Activated B cell treated with CpG ODN at 0.5 μM for 24 hours (primary cell): ENCODE data around the gene DNAJB2. TPM values are rescaled to one million over a fixed set of nuclear protein-coding genes. Genes with fewer than 3 reads are reported as not detected.

Experiments
- ATAC-seq: fragments of 200-7000 bp; cut with Tn5 transposase; one replicate; pipeline ENCODE4 v1.10.0; 2021; ENCODE audit warnings: low read depth, mild to moderate bottlenecking, moderate library complexity
- CTCF ChIA-PET: fragments of 350-600 bp; sonication (Branson Sonifier 250); formaldehyde crosslinking; loops from one replicate; lab custom pipeline; 2021; ENCODE audit warnings: antibody characterized with exemption; lab: Charles Lee
- POLR2A ChIA-PET: fragments of 350-600 bp; sonication (Branson Sonifier 250); formaldehyde crosslinking; loops from one replicate; lab custom pipeline; 2021; ENCODE audit warnings: antibody characterized with exemption; lab: Charles Lee
- DNase-seq: peaks from one replicate; pipeline ENCODE4 v3.0.0; 2022
- H3K27ac Mint-ChIP-seq: one replicate; pipeline ENCODE4 v1.8.0; 2020; ENCODE audit warnings: mixed read lengths
- H3K27me3 Mint-ChIP-seq: one replicate; pipeline ENCODE4 v1.8.0; 2021; ENCODE audit warnings: mixed read lengths
- H3K36me3 Mint-ChIP-seq: one replicate; pipeline ENCODE4 v1.8.0; 2021; ENCODE audit warnings: low read depth, mixed read lengths
- H3K4me1 Mint-ChIP-seq: one replicate; pipeline ENCODE4 v1.8.0; 2021; ENCODE audit warnings: mixed read lengths
- H3K4me3 Mint-ChIP-seq: one replicate; pipeline ENCODE4 v1.8.0; 2020; ENCODE audit warnings: mild to moderate bottlenecking, mixed read lengths
- H3K9me3 Mint-ChIP-seq: one replicate; pipeline ENCODE4 v1.8.0; 2020; ENCODE audit warnings: mixed read lengths
- intact Hi-C: fragments of 100-400 bp; cut with micrococcal nuclease; formaldehyde crosslinking; loops from one replicate; pipeline ENCODE4 v1.15.1; 2024
- total RNA-seq: library from RNA; stranded (reverse); gene quantifications from 2 replicates; pipeline ENCODE4 v1.2.3, GENCODE V29; 2022
- TF ChIP-seq, protein P1 (sequence below): fragments of 200-600 bp; IDR thresholded peaks from one replicate; pipeline ENCODE4 v1.8.0; 2022; ENCODE audit warnings: antibody characterized with exemption, mild to moderate bottlenecking

Gene DNAJB2
- total RNA-seq, 1 donor from 2014 or later: 71.1 TPM

- no peaks in the 10 kb centered on the region for H3K9me3 Mint-ChIP-seq
- H3K4me3 Mint-ChIP-seq: no peak overlapping the region
- DNase-seq (no peak), ATAC-seq (no peak)
- CTCF ChIA-PET: no interaction called here
- H3K4me1 Mint-ChIP-seq: peaks cover 3% of the 10 kb centered on the region
- TF ChIP-seq, protein P1, sequence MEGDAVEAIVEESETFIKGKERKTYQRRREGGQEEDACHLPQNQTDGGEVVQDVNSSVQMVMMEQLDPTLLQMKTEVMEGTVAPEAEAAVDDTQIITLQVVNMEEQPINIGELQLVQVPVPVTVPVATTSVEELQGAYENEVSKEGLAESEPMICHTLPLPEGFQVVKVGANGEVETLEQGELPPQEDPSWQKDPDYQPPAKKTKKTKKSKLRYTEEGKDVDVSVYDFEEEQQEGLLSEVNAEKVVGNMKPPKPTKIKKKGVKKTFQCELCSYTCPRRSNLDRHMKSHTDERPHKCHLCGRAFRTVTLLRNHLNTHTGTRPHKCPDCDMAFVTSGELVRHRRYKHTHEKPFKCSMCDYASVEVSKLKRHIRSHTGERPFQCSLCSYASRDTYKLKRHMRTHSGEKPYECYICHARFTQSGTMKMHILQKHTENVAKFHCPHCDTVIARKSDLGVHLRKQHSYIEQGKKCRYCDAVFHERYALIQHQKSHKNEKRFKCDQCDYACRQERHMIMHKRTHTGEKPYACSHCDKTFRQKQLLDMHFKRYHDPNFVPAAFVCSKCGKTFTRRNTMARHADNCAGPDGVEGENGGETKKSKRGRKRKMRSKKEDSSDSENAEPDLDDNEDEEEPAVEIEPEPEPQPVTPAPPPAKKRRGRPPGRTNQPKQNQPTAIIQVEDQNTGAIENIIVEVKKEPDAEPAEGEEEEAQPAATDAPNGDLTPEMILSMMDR: no peak
- POLR2A ChIA-PET: no interaction called here
- intact Hi-C loops: loop anchor here (5.0 kb wide), 1 partner anchor 536 kb away; no protein-coding TSS in a partner anchor
- H3K36me3 Mint-ChIP-seq: no peaks in the 10 kb centered on the region
- H3K27me3 Mint-ChIP-seq: peaks cover 46% of the 10 kb centered on the region
- H3K27ac Mint-ChIP-seq: no peak overlapping the region
These were observed 44.3 kb downstream of the DNAJB2 start for GRCh38 chr2:219323434-219323833.

GRCh38 chr2:219325136-219325535 is 46.0 kb downstream of the DNAJB2 start:
- H3K9me3 Mint-ChIP-seq: no peaks in the 10 kb centered on the region
- no peak overlapping the region for H3K4me3 Mint-ChIP-seq
- intact Hi-C loops: no loop called here
- H3K27me3 Mint-ChIP-seq: peaks cover 54% of the 10 kb centered on the region
- ChIA-PET CTCF (interaction anchor here (0.7 kb wide), 1 partner anchor 330 kb away, joined by 3 read pairs; no protein-coding TSS in a partner anchor), POLR2A (no interaction called here)
- no peak for DNase-seq
- TF ChIP-seq, protein P1: no peak
- no peak for ATAC-seq
- H3K27ac Mint-ChIP-seq: no peak overlapping the region
- no peaks in the 10 kb centered on the region for H3K36me3 Mint-ChIP-seq
- H3K4me1 Mint-ChIP-seq: peaks cover 3% of the 10 kb centered on the region

DNA sequence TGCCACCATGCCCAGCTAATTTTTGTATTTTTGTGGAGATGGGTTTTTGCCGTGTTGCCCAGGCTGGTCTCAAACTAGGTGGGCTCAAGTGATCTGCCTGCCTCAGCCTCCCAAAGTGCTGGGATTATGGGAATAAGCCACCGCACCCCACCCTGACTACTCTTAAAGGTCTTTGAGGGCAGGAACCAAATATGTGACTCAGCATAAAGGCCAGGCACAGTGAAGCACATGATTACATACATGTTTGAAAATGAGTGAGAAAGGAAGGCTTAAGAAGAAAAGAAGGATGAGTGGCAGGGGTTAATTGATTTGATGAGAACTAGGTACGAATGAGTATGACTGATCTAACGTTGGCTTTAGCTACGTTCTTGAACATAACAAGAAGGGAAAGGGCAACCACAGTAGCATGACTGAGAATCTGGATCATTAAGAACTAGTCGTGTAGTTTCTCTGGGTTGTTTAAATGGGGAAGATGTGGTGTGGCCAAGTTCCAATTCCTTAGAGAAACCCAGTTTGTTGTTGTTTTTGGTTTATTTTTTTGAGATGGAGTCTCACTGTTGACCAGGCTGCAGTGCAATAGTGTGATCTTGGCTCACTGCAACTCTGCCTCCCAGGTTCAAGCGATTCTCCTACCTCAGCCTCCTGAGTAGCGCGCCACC is 46.6 kb downstream of the DNAJB2 start:
- peaks cover 59% of the 10 kb centered on the region for H3K27me3 Mint-ChIP-seq
- H3K4me3 Mint-ChIP-seq: no peak overlapping the region
- DNase-seq: no peak
- TF ChIP-seq, protein P1: no peak
- no peak overlapping the region for H3K27ac Mint-ChIP-seq
- ChIA-PET CTCF (no interaction called here), POLR2A (no interaction called here)
- ATAC-seq: no peak
- H3K36me3 Mint-ChIP-seq: no peaks in the 10 kb centered on the region
- no peaks in the 10 kb centered on the region for H3K9me3 Mint-ChIP-seq
- H3K4me1 Mint-ChIP-seq: peaks cover 2% of the 10 kb centered on the region
- intact Hi-C loops: no loop called here

- ChIA-PET POLR2A (no interaction called here), CTCF (no interaction called here)
- ATAC-seq (no peak), DNase-seq (no peak)
- Mint-ChIP-seq H3K4me1 (no peaks in the 10 kb centered on the region), H3K36me3 (no peaks in the 10 kb centered on the region), H3K27me3 (peaks cover 66% of the 10 kb centered on the region), H3K4me3 (no peak overlapping the region), H3K9me3 (no peaks in the 10 kb centered on the region), H3K27ac (no peak overlapping the region)
- TF ChIP-seq, protein P1: no peak
- intact Hi-C loops: no loop called here
These were observed 48.6 kb downstream of the DNAJB2 start for GRCh38 chr2:219327719-219328118.

GRCh38 chr2:219331560-219332213 is 52.5 kb downstream of the DNAJB2 start:
- peaks cover 79% of the 10 kb centered on the region for H3K27me3 Mint-ChIP-seq
- ChIA-PET POLR2A (no interaction called here), CTCF (no interaction called here)

More at GRCh38 chr2:219331560-219332213, 52.5 kb downstream of the DNAJB2 start:
- no peaks in the 10 kb centered on the region for H3K4me1 Mint-ChIP-seq
- DNase-seq (no peak), ATAC-seq (no peak)
- no peak overlapping the region for H3K4me3 Mint-ChIP-seq
- intact Hi-C loops: no loop called here
- peaks cover 9% of the 10 kb centered on the region for H3K9me3 Mint-ChIP-seq
- no peaks in the 10 kb centered on the region for H3K36me3 Mint-ChIP-seq
- TF ChIP-seq, protein P1: no peak
- H3K27ac Mint-ChIP-seq: no peak overlapping the region
